ENCODE measurements around the gene TET3. TPM values are rescaled to one million over a fixed set of nuclear protein-coding genes. Genes with fewer than 3 reads are reported as not detected.

The TET3 gene
- total RNA-seq, 4 donors from 2014 or later: 8.6 to 17.8 (median 11.4) TPM

GRCh38 chr2:73972846-73973245 lies 11.9 kb upstream of the TET3 start:
- TF ChIP-seq CTCF (IDR thresholded peaks at IDR 0.05): no peak
- no peak for ATAC-seq (ENCODE audit: low FRiP score)
- DNase-seq (ENCODE audit: low spot score): no peak

- no peak for ATAC-seq (ENCODE audit: low FRiP score)
- no peak for TF ChIP-seq CTCF (IDR thresholded peaks at IDR 0.05)
- DNase-seq (ENCODE audit: low spot score): no peak
Observed at GRCh38 chr2:73975731-73976130, 9.0 kb upstream of the TET3 start.

- DNase-seq (ENCODE audit: low spot score) (no peak), ATAC-seq (ENCODE audit: low FRiP score) (no peak)
Observed at GRCh38 chr2:73976803-73977202, 7.9 kb upstream of the TET3 start.

GRCh38 chr2:73977466-73977865 lies 7.2 kb upstream of the TET3 start:
- ATAC-seq (ENCODE audit: low FRiP score) (no peak), DNase-seq (ENCODE audit: low spot score) (no peak)
- TF ChIP-seq CTCF (IDR thresholded peaks at IDR 0.05): no peak

More at GRCh38 chr2:73976803-73977202, 7.9 kb upstream of the TET3 start:
- TF ChIP-seq CTCF (IDR thresholded peaks at IDR 0.05): no peak

- TF ChIP-seq CTCF (IDR thresholded peaks at IDR 0.05): no peak
- DNase-seq (ENCODE audit: low spot score) (no peak), ATAC-seq (ENCODE audit: low FRiP score) (no peak)
Observed at GRCh38 chr2:73979021-73979420, 5.7 kb upstream of the TET3 start.

GRCh38 chr2:73979686-73980085 lies 5.0 kb upstream of the TET3 start:
- DNase-seq (ENCODE audit: low spot score) (no peak), ATAC-seq (ENCODE audit: low FRiP score) (no peak)
- no peak for TF ChIP-seq CTCF (IDR thresholded peaks at IDR 0.05)

- ATAC-seq (ENCODE audit: low FRiP score) (no peak), DNase-seq (ENCODE audit: low spot score) (no peak)
- TF ChIP-seq CTCF (IDR thresholded peaks at IDR 0.05): no peak
Observed at GRCh38 chr2:73980566-73980965, 4.1 kb upstream of the TET3 start.
